Suprapubic skin (tissue), 4 donors: ENCODE data around the gene GRK4. TPM values are rescaled to one million over a fixed set of nuclear protein-coding genes. Genes with fewer than 3 reads are reported as not detected.

Experiments
- DNase-seq, 2 donors: peaks; one replicate each; pipeline ENCODE4 v3.0.0-alpha.2; 2019; ENCODE audit warnings: low spot score in 2 of 2
- H3K27ac ChIP-seq: fragments of 200-600 bp; sonication (generic); one replicate; pipeline ENCODE4 v1.5.1; 2019
- H3K27me3 ChIP-seq: fragments of 200-600 bp; sonication (generic); one replicate; pipeline ENCODE4 v1.5.1; 2019
- H3K36me3 ChIP-seq: fragments of 200-600 bp; sonication (generic); one replicate; pipeline ENCODE4 v1.5.1; 2019
- H3K4me1 ChIP-seq: fragments of 200-600 bp; sonication (generic); one replicate; pipeline ENCODE4 v1.5.1; 2019
- H3K4me3 ChIP-seq: fragments of 200-600 bp; sonication (generic); one replicate; pipeline ENCODE4 v1.5.1; 2019; ENCODE audit warnings: mild to moderate bottlenecking
- H3K9me3 ChIP-seq: fragments of 200-600 bp; sonication (generic); one replicate; pipeline ENCODE4 v1.5.1; 2019
- CTCF ChIP-seq, 2 donors: fragments of 200-600 bp in 1 of 2; fragments of 450-650 bp in 1 of 2; sonication (generic) in 1 of 2; IDR thresholded peaks; one replicate each; pipeline ENCODE4 v1.5.1; 2016 to 2019; ENCODE audit warnings: antibody characterized with exemption in 2 of 2, mild to moderate bottlenecking in 1 of 2, moderate library complexity in 1 of 2
- EP300 ChIP-seq: sonication (generic); formaldehyde crosslinking; IDR thresholded peaks from one replicate; pipeline ENCODE4 v1.6.1; 2017; ENCODE audit warnings: antibody characterized with exemption
- POLR2A ChIP-seq, 2 donors: fragments of 450-650 bp; IDR thresholded peaks; one replicate each; pipeline ENCODE4 v1.6.1; 2017; ENCODE audit warnings: antibody characterized with exemption in 2 of 2, mild to moderate bottlenecking in 2 of 2, moderate library complexity in 2 of 2
- POLR2AphosphoS5 ChIP-seq, 3 donors: sonication (generic); formaldehyde crosslinking; IDR thresholded peaks; one replicate each; pipeline ENCODE4 v1.6.1; 2017; ENCODE audit warnings: antibody characterized with exemption in 3 of 3
- WGBS: methylation state at CpG from one replicate; pipeline ENCODE4 v1.1.5; 2018; 5-methylcytosine and 5-hydroxymethylcytosine counted together
- total RNA-seq, 4 donors: library from RNA; depleted of rRNA; stranded (reverse); fragments of >200 nt; gene quantifications; one replicate each; pipeline ENCODE4 v1.1.0, GENCODE V29; 2016

GRK4 gene
- total RNA-seq, 4 donors from 2014 or later = 3.3 to 8.0 (median 4.6) TPM

- peak; percentile 55 to 73 for DNase-seq
- no peak overlapping the region for H3K4me3 ChIP-seq
- 91% methylated on average over 34 of the region's 41 CpGs for WGBS
- no peak for TF ChIP-seq EP300
- no peak for TF ChIP-seq POLR2A (IDR thresholded peaks at IDR 0.05)
- TF ChIP-seq POLR2AphosphoS5 (IDR thresholded peaks at IDR 0.05) = no peak
- TF ChIP-seq CTCF (IDR thresholded peaks at IDR 0.05) = no peak
- H3K4me1 ChIP-seq = peaks cover 25% of the 10 kb centered on the region
- no peaks in the 10 kb centered on the region for H3K27me3 ChIP-seq
- peaks cover 83% of the 10 kb centered on the region for H3K36me3 ChIP-seq
- no peaks in the 10 kb centered on the region for H3K9me3 ChIP-seq
- H3K27ac ChIP-seq = no peak overlapping the region
Measured at GRCh38 chr4:2925931-2926860, 37.2 kb upstream of the GRK4 start.

GRCh38 chr4:2927016-2927695 lies 36.2 kb upstream of the GRK4 start:
- peaks cover 32% of the 10 kb centered on the region for H3K4me1 ChIP-seq
- no peak for TF ChIP-seq POLR2A (IDR thresholded peaks at IDR 0.05)
- no peak for TF ChIP-seq EP300
- TF ChIP-seq POLR2AphosphoS5 (IDR thresholded peaks at IDR 0.05) = no peak
- TF ChIP-seq CTCF (IDR thresholded peaks at IDR 0.05) = no peak
- no peak overlapping the region for H3K4me3 ChIP-seq
- DNase-seq = peak; percentile 52 to 76
- no peak overlapping the region for H3K27ac ChIP-seq
- WGBS = 93% methylated on average over 14 of the region's 18 CpGs
- no peaks in the 10 kb centered on the region for H3K9me3 ChIP-seq
- no peaks in the 10 kb centered on the region for H3K27me3 ChIP-seq
- H3K36me3 ChIP-seq = peaks cover 88% of the 10 kb centered on the region

GRCh38 chr4:2927696-2928075 lies 35.7 kb upstream of the GRK4 start:
- H3K27ac ChIP-seq = no peak overlapping the region
- peaks cover 33% of the 10 kb centered on the region for H3K4me1 ChIP-seq
- DNase-seq = peak; percentile 44 to 62

GRCh38 chr4:2928242-2929176 lies 34.9 kb upstream of the GRK4 start:
- no peaks in the 10 kb centered on the region for H3K9me3 ChIP-seq
- H3K36me3 ChIP-seq = peaks cover 78% of the 10 kb centered on the region
- whole genome bisulfite sequencing = 86% methylated on average over 27 of the region's 32 CpGs
- no peak overlapping the region for H3K27ac ChIP-seq
- H3K4me3 ChIP-seq = no peak overlapping the region
- TF ChIP-seq POLR2A (IDR thresholded peaks at IDR 0.05) (no peak), POLR2AphosphoS5 (IDR thresholded peaks at IDR 0.05) (no peak), EP300 (no peak), CTCF (IDR thresholded peaks at IDR 0.05) (no peak)
- peak; percentile 59 to 60 for DNase-seq
- peaks cover 35% of the 10 kb centered on the region for H3K4me1 ChIP-seq
- no peaks in the 10 kb centered on the region for H3K27me3 ChIP-seq

More at GRCh38 chr4:2927696-2928075, 35.7 kb upstream of the GRK4 start:
- Histone ChIP-seq H3K9me3 (no peaks in the 10 kb centered on the region), H3K36me3 (peaks cover 84% of the 10 kb centered on the region), H3K4me3 (no peak overlapping the region), H3K27me3 (no peaks in the 10 kb centered on the region)
- 90% methylated on average over 12 of the region's 12 CpGs for WGBS
- TF ChIP-seq CTCF (IDR thresholded peaks at IDR 0.05) (no peak), POLR2A (IDR thresholded peaks at IDR 0.05) (no peak), EP300 (no peak), POLR2AphosphoS5 (IDR thresholded peaks at IDR 0.05) (no peak)
